Neutrophil (primary cell): ENCODE measurements around the gene NAGA.

Experiments used
- H3K27ac ChIP-seq: fragments of 200-600 bp; sonication (generic); 2 replicates; pipeline ENCODE4 v1.5.1; 2016; ENCODE audit warnings: mild to moderate bottlenecking, moderate library complexity
- H3K27me3 ChIP-seq: fragments of 200-600 bp; sonication (generic); 2 replicates; pipeline ENCODE4 v1.6.0; 2016; ENCODE audit warnings: mild to moderate bottlenecking
- H3K36me3 ChIP-seq: fragments of 200-600 bp; sonication (generic); 2 replicates; pipeline ENCODE4 v1.5.1; 2017
- H3K4me1 ChIP-seq, 2 experiments: fragments of 200-600 bp in 1 of 2; sonication (generic) in 1 of 2; 1 replicate in 1 of 2; 2 replicates in 1 of 2; pipeline versions ENCODE4 v1.5.1 to v1.6.1; 2013 to 2016; ENCODE audit warnings: low read depth in 1 of 2, low read length in 1 of 2, mild to moderate bottlenecking in 1 of 2, moderate library complexity in 1 of 2; ENCODE audit not compliant: control insufficient read depth in 1 of 2, insufficient read depth in 1 of 2
- H3K4me3 ChIP-seq, 2 experiments: fragments of 200-600 bp in 1 of 2; sonication (generic) in 1 of 2; 1 replicate in 1 of 2; 2 replicates in 1 of 2; pipeline ENCODE4 v1.5.1; 2013 to 2016; ENCODE audit warnings: low read depth in 1 of 2, low read length in 1 of 2, mild to moderate bottlenecking in 1 of 2, moderate library complexity in 1 of 2
- H3K9me3 ChIP-seq: fragments of 200-600 bp; sonication (generic); 2 replicates; pipeline ENCODE4 v1.5.1; 2016
- TF ChIP-seq, protein P1 (sequence below): fragments of 200-600 bp; sonication (generic); IDR thresholded peaks from 2 replicates; pipeline ENCODE4 v1.5.1; 2016; ENCODE audit warnings: antibody characterized with exemption

NAGA gene

DNA sequence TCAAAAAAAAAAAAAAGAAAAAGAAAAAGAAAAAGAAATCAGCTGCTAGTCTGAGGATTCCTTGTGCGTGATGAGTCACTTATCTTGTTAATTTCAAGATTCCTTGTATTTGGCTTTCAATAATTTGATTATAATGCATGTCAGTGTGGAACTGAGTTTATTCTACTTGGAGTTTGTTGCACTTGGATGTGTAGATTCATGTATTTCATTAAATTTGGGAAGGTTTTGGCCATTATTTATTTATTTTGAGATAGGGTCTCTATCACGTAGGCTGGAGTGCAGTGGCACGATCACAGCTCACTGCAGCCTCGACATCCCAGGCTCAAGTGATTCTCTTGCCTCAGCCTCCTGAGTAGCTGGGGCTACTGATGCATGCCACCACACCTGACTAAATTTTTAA lies 57.2 kb downstream of the NAGA start:
- peaks cover 21% of the 10 kb centered on the region for H3K27me3 ChIP-seq
- no peaks in the 10 kb centered on the region for H3K36me3 ChIP-seq
- H3K4me1 ChIP-seq, result no peaks in the 10 kb centered on the region
- H3K4me3 ChIP-seq, result no peak overlapping the region
- no peaks in the 10 kb centered on the region for H3K9me3 ChIP-seq
- no peak overlapping the region for H3K27ac ChIP-seq
- TF ChIP-seq, protein P1, sequence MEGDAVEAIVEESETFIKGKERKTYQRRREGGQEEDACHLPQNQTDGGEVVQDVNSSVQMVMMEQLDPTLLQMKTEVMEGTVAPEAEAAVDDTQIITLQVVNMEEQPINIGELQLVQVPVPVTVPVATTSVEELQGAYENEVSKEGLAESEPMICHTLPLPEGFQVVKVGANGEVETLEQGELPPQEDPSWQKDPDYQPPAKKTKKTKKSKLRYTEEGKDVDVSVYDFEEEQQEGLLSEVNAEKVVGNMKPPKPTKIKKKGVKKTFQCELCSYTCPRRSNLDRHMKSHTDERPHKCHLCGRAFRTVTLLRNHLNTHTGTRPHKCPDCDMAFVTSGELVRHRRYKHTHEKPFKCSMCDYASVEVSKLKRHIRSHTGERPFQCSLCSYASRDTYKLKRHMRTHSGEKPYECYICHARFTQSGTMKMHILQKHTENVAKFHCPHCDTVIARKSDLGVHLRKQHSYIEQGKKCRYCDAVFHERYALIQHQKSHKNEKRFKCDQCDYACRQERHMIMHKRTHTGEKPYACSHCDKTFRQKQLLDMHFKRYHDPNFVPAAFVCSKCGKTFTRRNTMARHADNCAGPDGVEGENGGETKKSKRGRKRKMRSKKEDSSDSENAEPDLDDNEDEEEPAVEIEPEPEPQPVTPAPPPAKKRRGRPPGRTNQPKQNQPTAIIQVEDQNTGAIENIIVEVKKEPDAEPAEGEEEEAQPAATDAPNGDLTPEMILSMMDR, result no peak

- TF ChIP-seq, protein P1, result no peak
- Histone ChIP-seq H3K4me3 (no peak overlapping the region), H3K9me3 (no peaks in the 10 kb centered on the region), H3K27ac (no peak overlapping the region), H3K4me1 (no peaks in the 10 kb centered on the region), H3K36me3 (no peaks in the 10 kb centered on the region), H3K27me3 (peaks cover 25% of the 10 kb centered on the region)
Observed at GRCh38 chr22:42010778-42011177, 59.8 kb downstream of the NAGA start.
